NCI-H1417 treated with DMSO at 0.1 percent for 48 hours (cell line): ENCODE results near the gene CHST7.
"Not testable (repeated sequence)": the region's sequence is repeated elsewhere in the genome, so short reads cannot be mapped to it uniquely, and the experiment has no call there.

Experiments
- DNase-seq: peaks from one replicate; lab custom pipeline; 2025; lab: John Stamatoyannopoulos, UW

Gene CHST7, protein sequence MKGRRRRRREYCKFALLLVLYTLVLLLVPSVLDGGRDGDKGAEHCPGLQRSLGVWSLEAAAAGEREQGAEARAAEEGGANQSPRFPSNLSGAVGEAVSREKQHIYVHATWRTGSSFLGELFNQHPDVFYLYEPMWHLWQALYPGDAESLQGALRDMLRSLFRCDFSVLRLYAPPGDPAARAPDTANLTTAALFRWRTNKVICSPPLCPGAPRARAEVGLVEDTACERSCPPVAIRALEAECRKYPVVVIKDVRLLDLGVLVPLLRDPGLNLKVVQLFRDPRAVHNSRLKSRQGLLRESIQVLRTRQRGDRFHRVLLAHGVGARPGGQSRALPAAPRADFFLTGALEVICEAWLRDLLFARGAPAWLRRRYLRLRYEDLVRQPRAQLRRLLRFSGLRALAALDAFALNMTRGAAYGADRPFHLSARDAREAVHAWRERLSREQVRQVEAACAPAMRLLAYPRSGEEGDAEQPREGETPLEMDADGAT

GRCh38 chrX:46573331-46573891 lies at the start of gene CHST7:
TSS of gene CHST7 (plus strand) at chrX:46573765. CDS start at chrX:46573932, 167 bp downstream.
- peak; percentile 43 for DNase-seq

- DNase-seq = not testable (repeated sequence)
Observed at GRCh38 chrX:46528640-46529039, 44.9 kb upstream of the CHST7 start.

DNA sequence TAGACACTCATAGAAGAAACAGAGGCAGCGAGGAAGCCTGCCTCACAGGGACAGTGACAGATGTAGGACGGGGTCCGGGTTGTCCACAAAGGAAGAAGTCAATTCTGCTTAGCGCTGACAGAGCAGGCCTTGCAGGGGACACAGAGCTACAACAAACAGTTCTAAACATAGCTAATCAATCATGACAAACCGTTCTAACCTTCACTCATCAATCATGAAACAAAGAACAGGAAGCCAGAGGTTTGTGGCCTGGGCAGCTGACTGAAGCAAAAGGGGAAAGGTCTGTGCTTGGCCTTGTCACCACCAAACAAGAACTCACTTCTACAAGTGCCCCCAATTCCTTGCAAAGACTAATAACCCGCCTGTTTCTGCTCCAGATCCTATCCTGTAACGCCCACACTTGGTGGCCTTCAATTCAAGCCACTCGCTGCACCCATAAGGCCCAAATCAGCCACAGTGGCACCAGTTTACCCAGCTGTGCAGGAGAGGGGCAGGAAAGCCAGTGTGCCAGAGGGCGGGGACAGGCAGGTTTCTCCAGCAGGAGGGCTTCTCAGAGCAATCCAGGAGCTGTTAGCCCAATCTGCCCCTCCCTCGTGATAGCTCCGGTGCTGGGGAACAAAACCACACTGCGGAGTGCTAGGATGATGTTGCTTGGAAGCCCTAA lies 43.7 kb upstream of the CHST7 start:
- DNase-seq = not testable (repeated sequence)

DNA sequence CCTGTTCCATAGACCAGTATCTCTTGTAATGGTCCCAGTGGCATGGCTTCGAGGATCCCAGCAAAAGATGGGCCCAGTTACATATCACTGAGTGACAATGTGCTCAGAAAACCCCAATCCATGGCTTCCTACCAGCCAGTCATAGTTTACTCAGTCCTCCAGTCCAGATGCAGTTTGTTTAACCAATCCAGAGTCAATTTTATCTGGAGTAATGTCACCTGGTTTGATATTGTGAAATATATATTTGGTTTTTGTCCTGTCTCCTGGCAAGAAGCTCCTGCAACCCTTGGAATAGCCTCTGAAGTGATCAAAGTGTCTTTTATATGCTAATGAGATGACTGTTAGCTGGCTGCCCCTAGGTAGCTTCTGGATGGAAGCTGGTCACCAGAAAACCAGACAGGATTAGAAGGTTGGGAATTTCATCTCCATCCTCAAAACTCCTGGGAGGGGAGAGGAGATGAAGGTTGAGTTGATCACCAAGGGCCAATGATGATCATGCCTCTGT lies 43.1 kb upstream of the CHST7 start:
- DNase-seq = not testable (repeated sequence)

- DNase-seq = no peak
Observed at GRCh38 chrX:46531442-46531841, 42.1 kb upstream of the CHST7 start.

DNA sequence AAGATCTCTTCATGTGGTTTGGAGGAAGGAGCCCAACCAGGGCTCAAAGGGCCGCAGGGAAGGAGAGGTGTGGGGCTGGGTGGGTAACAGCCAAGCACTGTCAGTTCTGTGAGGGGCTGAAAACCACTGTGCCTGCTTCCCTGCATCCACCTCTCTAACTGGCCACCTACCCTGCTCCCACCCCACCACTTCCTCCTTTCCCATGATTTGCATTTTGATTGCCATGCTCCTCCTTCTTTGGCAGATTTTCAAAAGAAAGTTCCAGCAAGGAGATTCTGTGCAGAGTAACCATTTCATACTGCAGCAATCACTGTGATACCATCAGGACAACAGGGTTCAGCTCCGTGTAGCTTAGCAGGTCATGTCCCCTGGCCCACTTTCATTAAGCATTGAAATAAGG lies 30.1 kb upstream of the CHST7 start:
- DNase-seq = no peak

DNA sequence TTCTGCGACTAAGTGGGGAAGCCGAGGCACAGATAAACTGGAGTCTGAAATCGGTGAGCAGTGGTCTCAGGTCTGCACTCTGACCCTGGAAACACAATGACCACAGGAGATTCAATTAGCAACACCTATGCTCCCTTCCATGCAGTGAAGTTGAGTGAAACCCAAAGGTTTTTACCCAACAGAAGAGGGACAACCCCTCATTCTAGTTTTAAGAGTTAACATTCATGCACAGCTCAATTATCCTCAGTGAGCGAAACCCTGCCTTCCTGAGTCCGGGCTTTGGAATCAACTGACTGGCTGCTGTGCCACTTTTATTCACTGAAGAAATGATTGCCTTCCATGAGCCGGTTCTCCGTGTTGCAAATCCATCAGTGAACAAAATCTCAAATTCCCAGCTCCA lies 29.0 kb upstream of the CHST7 start:
- DNase-seq = not testable (repeated sequence)

- DNase-seq = peak; percentile 53
Observed at GRCh38 chrX:46545111-46546005, 28.2 kb upstream of the CHST7 start, which contains the start of gene ZNF674. TSS of gene ZNF674 (minus strand) at chrX:46545421. CDS start at chrX:46542087, 3,334 bp downstream.

GRCh38 chrX:46547857-46548256 lies 25.7 kb upstream of the CHST7 start:
- no peak for DNase-seq

GRCh38 chrX:46549914-46550313 lies 23.7 kb upstream of the CHST7 start:
- no peak for DNase-seq

GRCh38 chrX:46551494-46552128 lies 22.0 kb upstream of the CHST7 start:
- no peak for DNase-seq

GRCh38 chrX:46553935-46554334 lies 19.6 kb upstream of the CHST7 start:
- no peak for DNase-seq

- DNase-seq = no peak
Observed at GRCh38 chrX:46554942-46555341, 18.6 kb upstream of the CHST7 start.

DNA sequence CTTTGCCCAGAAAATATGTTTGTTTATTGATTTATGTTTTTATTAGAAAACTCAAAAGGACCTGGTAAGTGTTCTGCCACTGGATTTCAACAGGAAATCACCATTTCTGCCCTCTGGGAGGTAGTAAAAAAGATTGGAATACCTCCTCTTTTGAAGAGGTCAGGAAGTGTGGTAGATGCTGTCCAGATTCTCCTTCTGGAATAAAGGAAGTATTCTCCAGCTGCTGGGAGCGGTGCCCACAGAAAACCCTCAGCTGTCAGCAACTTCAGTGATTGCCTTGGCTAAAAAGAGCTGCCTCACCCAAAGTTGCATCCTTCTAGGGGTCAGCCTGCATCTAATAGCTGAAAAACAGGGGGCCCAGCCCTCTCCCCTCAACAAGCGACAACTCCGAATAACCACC lies 14.5 kb upstream of the CHST7 start:
- no peak for DNase-seq

DNA sequence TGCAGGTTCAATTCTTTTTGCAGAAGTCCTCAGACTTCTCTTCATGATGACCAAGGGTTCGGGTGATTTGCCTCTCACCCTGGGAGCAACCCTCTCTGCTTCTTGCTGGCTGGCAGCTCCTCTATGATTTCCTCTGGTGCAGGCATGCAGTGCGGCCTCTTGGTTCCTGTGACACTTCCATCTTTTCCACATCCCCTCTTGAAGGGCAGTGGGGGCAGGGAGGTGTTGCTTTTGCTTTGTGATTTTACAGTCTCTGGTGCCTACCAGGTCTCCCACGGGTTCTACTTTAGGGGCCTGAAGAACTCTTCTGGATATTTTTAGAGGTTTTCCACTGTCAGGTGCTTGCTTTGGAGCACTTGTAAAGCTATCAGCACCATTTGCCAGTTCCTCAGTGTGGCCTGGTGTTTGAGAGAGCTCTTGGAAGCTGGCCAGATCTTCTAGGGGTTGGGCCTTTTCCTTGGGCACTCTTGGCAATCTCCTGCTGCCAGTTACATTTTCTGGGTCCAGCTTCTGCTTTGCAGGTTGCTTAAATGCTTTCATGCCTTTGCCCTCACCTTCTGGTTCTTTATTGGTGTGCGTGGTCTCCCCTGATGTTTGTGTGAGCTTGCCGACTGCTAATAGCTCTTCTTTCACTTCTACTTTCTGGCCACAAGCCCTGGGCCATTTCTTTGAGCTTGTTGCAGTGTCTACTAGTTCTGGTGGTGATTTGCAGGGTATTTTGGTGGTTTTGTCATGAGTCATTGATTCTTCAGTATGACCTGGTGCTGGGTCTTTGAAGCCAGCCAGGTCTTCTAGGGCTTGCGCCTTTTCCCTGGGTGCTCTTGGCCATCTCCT lies 11.5 kb upstream of the CHST7 start:
- DNase-seq = no peak

- DNase-seq = no peak
Observed at GRCh38 chrX:46567388-46567787, 6.2 kb upstream of the CHST7 start.

- no peak for DNase-seq
Observed at GRCh38 chrX:46569621-46570020, 3.9 kb upstream of the CHST7 start.

DNA sequence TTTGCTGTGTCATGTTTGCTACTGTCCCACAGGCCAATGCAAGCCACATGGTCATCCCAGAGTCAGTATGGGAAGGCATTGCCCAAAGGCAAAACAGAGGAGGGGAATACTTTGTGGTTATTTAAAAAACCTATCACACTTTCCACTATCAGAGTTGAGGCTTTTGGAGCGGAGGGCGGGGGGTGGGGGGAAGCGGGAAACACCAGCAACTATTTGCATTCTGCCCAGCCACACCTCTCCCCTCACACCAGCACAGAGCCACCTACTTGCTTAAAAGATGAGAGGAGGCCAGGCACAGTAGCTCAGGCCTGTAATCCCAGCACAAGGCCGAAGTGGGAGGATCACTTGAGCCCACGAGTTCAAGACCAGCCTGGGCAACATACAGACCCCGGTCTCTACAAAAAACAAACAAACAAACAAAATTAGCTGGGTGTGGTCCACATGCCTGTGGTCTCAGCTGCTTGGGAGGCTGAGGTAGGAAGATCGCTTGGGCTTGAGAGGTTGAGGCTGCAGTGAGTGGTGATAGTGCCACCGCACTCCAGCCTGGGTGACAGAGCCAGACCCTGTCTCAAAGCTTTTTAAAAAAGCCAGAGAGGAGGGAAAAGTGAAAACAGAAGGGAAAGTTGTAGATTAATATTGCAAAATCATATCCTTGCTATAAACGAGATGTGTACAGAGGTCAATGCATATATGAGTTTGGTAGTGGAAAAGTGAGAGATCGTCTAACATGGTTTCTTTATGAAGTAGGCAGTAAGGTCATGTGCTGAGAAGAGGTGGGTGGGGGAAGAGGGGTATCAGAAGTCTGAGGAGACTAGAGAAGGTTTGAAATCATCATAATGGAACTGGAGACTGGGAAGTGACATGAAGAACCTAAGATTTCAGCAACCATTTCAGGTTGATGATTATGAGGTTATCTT lies 1.9 kb upstream of the CHST7 start:
- no peak for DNase-seq

- no peak for DNase-seq
Observed at GRCh38 chrX:46572340-46572936, 1.1 kb upstream of the CHST7 start.
